ENCODE measurements around the gene ELAVL2.

DNA sequence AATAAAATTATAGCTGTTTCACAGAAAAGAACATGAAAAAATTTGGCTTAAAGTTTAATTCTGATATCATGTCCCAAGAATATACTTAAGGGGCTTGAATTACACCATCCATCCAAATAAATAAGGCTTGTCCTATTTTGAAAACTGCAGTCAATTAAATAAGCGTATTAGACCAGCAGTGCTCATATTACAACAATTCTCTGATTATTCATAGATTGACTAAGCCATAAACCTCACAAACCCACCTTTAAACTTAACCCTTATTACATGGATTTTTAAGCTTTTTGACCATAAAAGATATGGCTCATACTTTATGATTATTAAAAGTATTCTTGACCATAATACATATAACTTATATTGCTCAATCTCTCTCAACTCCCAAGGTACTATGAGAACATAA lies 127.9 kb downstream of the ELAVL2 start:
- TF ChIP-seq, protein P1, sequence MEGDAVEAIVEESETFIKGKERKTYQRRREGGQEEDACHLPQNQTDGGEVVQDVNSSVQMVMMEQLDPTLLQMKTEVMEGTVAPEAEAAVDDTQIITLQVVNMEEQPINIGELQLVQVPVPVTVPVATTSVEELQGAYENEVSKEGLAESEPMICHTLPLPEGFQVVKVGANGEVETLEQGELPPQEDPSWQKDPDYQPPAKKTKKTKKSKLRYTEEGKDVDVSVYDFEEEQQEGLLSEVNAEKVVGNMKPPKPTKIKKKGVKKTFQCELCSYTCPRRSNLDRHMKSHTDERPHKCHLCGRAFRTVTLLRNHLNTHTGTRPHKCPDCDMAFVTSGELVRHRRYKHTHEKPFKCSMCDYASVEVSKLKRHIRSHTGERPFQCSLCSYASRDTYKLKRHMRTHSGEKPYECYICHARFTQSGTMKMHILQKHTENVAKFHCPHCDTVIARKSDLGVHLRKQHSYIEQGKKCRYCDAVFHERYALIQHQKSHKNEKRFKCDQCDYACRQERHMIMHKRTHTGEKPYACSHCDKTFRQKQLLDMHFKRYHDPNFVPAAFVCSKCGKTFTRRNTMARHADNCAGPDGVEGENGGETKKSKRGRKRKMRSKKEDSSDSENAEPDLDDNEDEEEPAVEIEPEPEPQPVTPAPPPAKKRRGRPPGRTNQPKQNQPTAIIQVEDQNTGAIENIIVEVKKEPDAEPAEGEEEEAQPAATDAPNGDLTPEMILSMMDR (IDR thresholded peaks at IDR 0.05), result no peak
- no peak for TF ChIP-seq POLR2A (IDR thresholded peaks at IDR 0.05)

Data from right lobe of liver (tissue), 4 donors.